Dedifferentiated amniotic fluid mesenchymal stem cell (primary cell): Measurements from ENCODE around the gene TOP1.
"Not testable (repeated sequence)": the region's sequence is repeated elsewhere in the genome, so short reads cannot be mapped to it uniquely, and the experiment has no call there.

Experiments
- DNase-seq: peaks from one replicate; pipeline ENCODE4 v3.0.0-alpha.2; 2016; ENCODE audit errors: extremely low spot score

The TOP1 gene

GRCh38 chr20:41094353-41095055, 65.9 kb downstream of the TOP1 start:
- no peak for DNase-seq

- peak; percentile 59 for DNase-seq
These were observed 66.7 kb downstream of the TOP1 start for GRCh38 chr20:41095110-41095969.

- peak; percentile 67 for DNase-seq
These were observed 70.2 kb downstream of the TOP1 start for GRCh38 chr20:41098703-41099250.

- no peak for DNase-seq
These were observed 71.4 kb downstream of the TOP1 start for GRCh38 chr20:41100001-41100480.

GRCh38 chr20:41101660-41102059, 73.0 kb downstream of the TOP1 start:
- DNase-seq = no peak

DNA sequence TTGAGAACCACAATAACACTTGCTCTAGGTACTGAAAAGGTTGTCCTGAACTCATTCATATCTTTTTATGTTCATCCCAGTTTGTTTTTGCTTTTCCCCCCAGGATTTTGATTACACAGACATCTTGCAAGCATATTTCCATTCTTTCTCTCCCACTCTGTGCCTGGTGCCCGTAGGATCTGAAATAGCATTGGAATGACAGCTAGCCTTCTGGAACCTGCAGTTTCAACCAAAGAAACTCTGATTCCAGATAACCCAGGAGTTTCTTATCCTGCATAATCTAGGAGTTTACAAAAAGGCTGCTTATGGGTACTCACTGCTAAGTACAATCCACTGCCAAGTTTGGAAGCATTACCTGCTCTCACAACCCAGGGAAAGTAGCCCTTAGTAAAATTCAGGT, 79.9 kb downstream of the TOP1 start:
- no peak for DNase-seq

DNA sequence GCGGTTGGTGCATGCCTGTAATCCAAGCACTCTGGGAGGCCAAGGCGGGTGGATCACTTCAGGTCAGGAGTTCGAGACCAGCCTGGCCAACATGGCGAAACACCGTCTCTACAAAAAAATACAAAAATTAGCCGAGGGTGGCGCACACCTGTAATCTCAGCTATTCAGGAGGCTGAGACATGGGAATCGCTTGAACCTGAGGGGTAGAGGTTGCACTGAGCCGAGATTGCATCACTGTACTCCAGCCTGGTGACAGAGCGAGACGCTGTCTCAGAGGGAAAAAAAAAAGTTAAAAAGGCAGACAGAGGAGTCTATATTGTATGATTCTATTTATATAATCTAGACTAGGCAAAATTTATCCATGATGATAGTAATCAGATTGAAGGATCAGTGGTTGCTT, 81.4 kb downstream of the TOP1 start:
- no peak for DNase-seq

- no peak for DNase-seq
These were observed 82.4 kb downstream of the TOP1 start for GRCh38 chr20:41110930-41111577.

GRCh38 chr20:41111578-41111951, 82.9 kb downstream of the TOP1 start:
- DNase-seq = peak; percentile 28

- no peak for DNase-seq
These were observed 87.8 kb downstream of the TOP1 start for GRCh38 chr20:41116282-41116956.

DNA sequence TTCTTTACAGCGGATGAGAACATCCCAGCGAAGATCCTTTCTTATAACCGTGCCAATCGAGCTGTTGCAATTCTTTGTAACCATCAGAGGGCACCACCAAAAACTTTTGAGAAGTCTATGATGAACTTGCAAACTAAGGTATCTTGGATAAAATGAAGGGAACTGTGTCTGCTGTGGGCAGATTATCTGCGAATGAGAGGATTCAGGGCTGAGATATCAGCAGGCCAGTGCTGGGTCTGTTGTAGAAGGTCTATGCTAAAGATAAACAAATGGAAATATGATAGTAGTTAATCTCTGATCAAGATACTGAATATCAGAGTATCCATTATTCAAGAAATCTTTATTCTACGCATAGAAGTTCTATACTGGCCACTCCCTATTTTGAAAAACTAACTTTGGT, 89.5 kb downstream of the TOP1 start:
- not testable (repeated sequence) for DNase-seq

DNA sequence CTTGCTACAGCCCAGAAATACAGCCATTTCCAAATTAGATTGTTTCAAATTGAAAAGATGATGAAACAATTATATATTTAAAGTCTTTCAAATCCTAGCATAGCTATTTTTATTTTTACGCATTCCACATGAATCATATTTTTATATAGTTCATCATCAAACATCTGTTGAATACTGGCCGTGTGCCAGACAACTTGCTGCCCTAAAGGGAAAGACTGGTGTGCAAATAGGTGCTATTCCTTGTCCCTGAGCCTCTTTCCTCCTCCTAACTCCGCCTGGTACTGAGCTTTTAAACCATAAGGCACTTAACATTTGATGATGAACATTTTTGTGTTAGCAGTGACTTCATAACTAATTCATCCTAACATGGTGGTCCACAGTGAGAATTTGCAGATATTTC, 90.0 kb downstream of the TOP1 start:
- no peak for DNase-seq

- no peak for DNase-seq
These were observed 91.3 kb downstream of the TOP1 start for GRCh38 chr20:41119614-41120561.

GRCh38 chr20:41121399-41121798, 92.8 kb downstream of the TOP1 start:
- no peak for DNase-seq

- no peak for DNase-seq
These were observed 95.0 kb downstream of the TOP1 start for GRCh38 chr20:41123631-41124030.

DNA sequence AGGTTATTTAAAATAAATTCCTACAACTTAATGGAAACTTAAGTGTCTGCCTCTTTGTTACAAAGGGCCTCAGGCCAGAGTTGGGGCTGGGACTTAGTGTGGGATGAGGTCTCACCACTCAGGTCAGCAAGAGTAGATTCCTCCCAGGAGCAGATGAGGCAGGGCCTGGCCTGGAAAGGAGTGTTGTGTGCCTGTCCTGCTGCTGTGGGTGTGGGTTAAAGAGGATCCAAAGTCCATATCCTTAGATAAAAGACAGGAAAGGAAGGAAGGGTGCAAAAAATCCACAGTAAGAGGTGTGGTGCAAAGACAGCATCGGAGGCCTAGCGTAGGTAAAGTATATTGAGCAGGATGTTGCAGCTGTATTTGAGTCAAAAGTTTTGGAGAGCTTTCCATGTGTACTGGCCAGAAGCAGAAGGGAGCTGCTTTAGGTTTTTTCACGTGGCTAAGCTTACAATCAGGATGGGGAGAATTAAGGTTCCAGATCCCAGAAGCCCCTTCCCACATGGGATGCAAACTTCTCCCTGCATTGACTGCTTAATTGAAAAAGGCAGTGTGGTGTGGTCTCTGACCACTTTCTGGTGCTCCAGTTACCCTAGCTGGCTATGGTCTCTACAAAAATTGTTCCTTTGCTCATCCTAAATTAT, 96.0 kb downstream of the TOP1 start:
- DNase-seq = no peak

- DNase-seq = no peak
These were observed 97.2 kb downstream of the TOP1 start for GRCh38 chr20:41125530-41126457.

DNA sequence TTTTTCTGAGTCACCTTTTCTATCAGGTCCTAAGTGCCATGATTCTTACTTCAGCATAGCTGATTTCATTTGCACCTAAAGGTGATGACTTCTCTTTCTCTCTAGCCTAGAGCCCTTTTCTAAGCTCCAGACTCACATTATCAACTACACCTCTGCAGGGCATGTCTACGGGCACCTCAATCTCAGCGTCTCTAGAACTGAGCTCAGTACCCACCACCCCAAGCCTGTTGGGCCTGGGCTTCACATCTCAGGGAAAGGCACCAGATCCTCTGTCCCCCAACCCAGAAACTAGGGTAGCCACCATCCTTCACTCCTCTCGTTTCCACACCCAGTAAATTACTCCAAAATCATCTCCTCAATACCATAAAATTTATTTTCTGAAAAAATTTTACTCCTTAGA, 98.1 kb downstream of the TOP1 start:
- DNase-seq = no peak

GRCh38 chr20:41128317-41128716, 99.7 kb downstream of the TOP1 start:
- DNase-seq = not testable (repeated sequence)
